Lower leg skin (tissue), 4 donors: ENCODE results near the gene OGFRL1. TPM values are rescaled to one million over a fixed set of nuclear protein-coding genes. Genes with fewer than 3 reads are reported as not detected.

Experiments
- DNase-seq, 2 donors: peaks; one replicate each; pipeline ENCODE4 v3.0.0-alpha.2; 2019; ENCODE audit warnings: low spot score in 2 of 2
- H3K4me3 ChIP-seq: fragments of 200-600 bp; sonication (generic); 2 replicates; pipeline ENCODE4 v1.5.1; 2017; ENCODE audit warnings: mild to moderate bottlenecking, low read depth; ENCODE audit not compliant: poor library complexity, severe bottlenecking
- CTCF ChIP-seq, 3 donors: fragments of 450-650 bp; IDR thresholded peaks; one replicate each; pipeline ENCODE4 v1.5.1; 2016; ENCODE audit warnings: antibody characterized with exemption in 3 of 3, mild to moderate bottlenecking in 3 of 3, moderate library complexity in 2 of 3
- POLR2A ChIP-seq, 2 donors: fragments of 450-650 bp; IDR thresholded peaks; one replicate each; pipeline ENCODE4 v1.6.1; 2016 to 2017; ENCODE audit warnings: antibody characterized with exemption in 2 of 2, mild to moderate bottlenecking in 1 of 2, moderate library complexity in 1 of 2
- WGBS, 2 donors: methylation state at CpG; one replicate each; pipeline ENCODE4 v1.1.5; 2018; 5-methylcytosine and 5-hydroxymethylcytosine counted together
- intact Hi-C: fragments of 100-400 bp; cut with DNase I; formaldehyde crosslinking; loops from one replicate; pipeline ENCODE4 v1.15.0; 2023; ENCODE audit warnings: low total_unique reads
- total RNA-seq, 4 donors: library from RNA; depleted of rRNA; stranded (reverse); fragments of >200 nt; gene quantifications; one replicate each; pipeline ENCODE4 v1.1.0, GENCODE V29; 2016

The OGFRL1 gene
- total RNA-seq, 4 donors from 2014 or later = 36.7 to 59.0 (median 43.7) TPM

GRCh38 chr6:71277926-71278600, 10.5 kb upstream of the OGFRL1 start:
- no peak for DNase-seq
- no peak overlapping the region for H3K4me3 ChIP-seq
- 56 to 63% methylated on average over 3 of the region's 3 CpGs for whole genome bisulfite sequencing, 2 donors
- no peak for TF ChIP-seq POLR2A (IDR thresholded peaks at IDR 0.05)
- TF ChIP-seq CTCF (IDR thresholded peaks at IDR 0.05) = no peak
- intact Hi-C loops = no loop called here

GRCh38 chr6:71279321-71279720, 9.3 kb upstream of the OGFRL1 start:
- no peak for DNase-seq
- WGBS, 2 donors = 83 to 92% methylated on average over 2 of the region's 2 CpGs
- TF ChIP-seq CTCF (IDR thresholded peaks at IDR 0.05) = no peak
- TF ChIP-seq POLR2A (IDR thresholded peaks at IDR 0.05) = no peak
- intact Hi-C loops = no loop called here
- no peak overlapping the region for H3K4me3 ChIP-seq

GRCh38 chr6:71279740-71280139, 8.9 kb upstream of the OGFRL1 start:
- 45 to 53% methylated on average over 4 of the region's 4 CpGs for WGBS, 2 donors
- DNase-seq = no peak
- TF ChIP-seq CTCF (IDR thresholded peaks at IDR 0.05) = no peak
- TF ChIP-seq POLR2A (IDR thresholded peaks at IDR 0.05) = no peak
- no peak overlapping the region for H3K4me3 ChIP-seq
- intact Hi-C loops = no loop called here

- 80 to 84% methylated on average over 2 of the region's 2 CpGs for WGBS, 2 donors
- no peak for TF ChIP-seq CTCF (IDR thresholded peaks at IDR 0.05)
- no peak for TF ChIP-seq POLR2A (IDR thresholded peaks at IDR 0.05)
- DNase-seq = no peak
- intact Hi-C loops = no loop called here
- H3K4me3 ChIP-seq = no peak overlapping the region
Observed at GRCh38 chr6:71280701-71281100, 7.9 kb upstream of the OGFRL1 start.

- intact Hi-C loops = no loop called here
- peak in 1 of 2 donors; percentile 65 for DNase-seq
- no peak for TF ChIP-seq CTCF (IDR thresholded peaks at IDR 0.05)
- no peak for TF ChIP-seq POLR2A (IDR thresholded peaks at IDR 0.05)
- H3K4me3 ChIP-seq = no peak overlapping the region
Observed at GRCh38 chr6:71284785-71285184, 3.8 kb upstream of the OGFRL1 start.

GRCh38 chr6:71287038-71287437, 1.6 kb upstream of the OGFRL1 start:
- TF ChIP-seq CTCF (IDR thresholded peaks at IDR 0.05) (no peak), POLR2A (IDR thresholded peaks at IDR 0.05) (no peak)
- WGBS, 2 donors = 67 to 69% methylated on average over 7 of the region's 7 CpGs
- no peak overlapping the region for H3K4me3 ChIP-seq
- DNase-seq = peak; percentile 70 to 86
- intact Hi-C loops = no loop called here
